Smooth muscle cell (in vitro differentiated cells): Measurements from ENCODE around the gene FAM168B. TPM values are rescaled to one million over a fixed set of nuclear protein-coding genes. Genes with fewer than 3 reads are reported as not detected.

ENCODE experiments used
- DNase-seq: peaks from one replicate; lab custom pipeline; 2025; ENCODE audit not compliant: unreplicated experiment; lab: John Stamatoyannopoulos, UW
- H2AFZ ChIP-seq: fragments of 200-600 bp; sonication (generic); 2 replicates; pipeline ENCODE4 v1.6.0; 2016; ENCODE audit warnings: antibody characterized with exemption, low read depth, mild to moderate bottlenecking
- H3F3A ChIP-seq: fragments of 200-600 bp; sonication (generic); 2 replicates; pipeline ENCODE4 v1.6.0; 2017; ENCODE audit warnings: antibody characterized with exemption, low read depth
- H3K27ac ChIP-seq: fragments of 200-600 bp; sonication (generic); 2 replicates; pipeline ENCODE4 v1.5.1; 2016; ENCODE audit warnings: low read depth, mild to moderate bottlenecking
- H3K27me3 ChIP-seq: fragments of 200-600 bp; sonication (generic); 2 replicates; pipeline ENCODE4 v1.6.1; 2016; ENCODE audit warnings: low read depth, mild to moderate bottlenecking
- H3K36me3 ChIP-seq: fragments of 200-600 bp; sonication (generic); 2 replicates; pipeline ENCODE4 v1.5.1; 2016; ENCODE audit warnings: low read depth
- H3K4me1 ChIP-seq: fragments of 200-600 bp; sonication (generic); 2 replicates; pipeline ENCODE4 v1.5.1; 2016; ENCODE audit warnings: low read depth
- H3K4me2 ChIP-seq: fragments of 200-600 bp; sonication (generic); 2 replicates; pipeline ENCODE4 v1.6.0; 2016; ENCODE audit warnings: mild to moderate bottlenecking
- H3K4me3 ChIP-seq: fragments of 200-600 bp; sonication (generic); 2 replicates; pipeline ENCODE4 v1.5.1; 2016; ENCODE audit warnings: mild to moderate bottlenecking
- H3K79me2 ChIP-seq: fragments of 200-600 bp; sonication (generic); 2 replicates; pipeline ENCODE4 v1.6.0; 2016; ENCODE audit warnings: low read depth, mild to moderate bottlenecking
- H3K9ac ChIP-seq: fragments of 200-600 bp; sonication (generic); 2 replicates; pipeline ENCODE4 v1.6.0; 2016; ENCODE audit warnings: low read depth
- H3K9me3 ChIP-seq: fragments of 200-600 bp; sonication (generic); replicated peaks from 2 replicates; pipeline ENCODE4 v1.5.1; 2016; ENCODE audit warnings: low read depth
- H4K20me1 ChIP-seq: fragments of 200-600 bp; sonication (generic); 2 replicates; pipeline ENCODE4 v1.6.0; 2016; ENCODE audit warnings: low read depth
- CTCF ChIP-seq: fragments of 200-600 bp; sonication (generic); IDR thresholded peaks from 2 replicates; pipeline ENCODE4 v1.5.1; 2017; ENCODE audit warnings: borderline replicate concordance, mild to moderate bottlenecking, antibody characterized with exemption; ENCODE audit not compliant: insufficient read depth, poor library complexity, severe bottlenecking
- WGBS: methylation state at CpG from one replicate; pipeline ENCODE4 v1.1.7; 2016; ENCODE audit warnings: low lambda C conversion rate; 5-methylcytosine and 5-hydroxymethylcytosine counted together
- polyA plus RNA-seq: library from polyadenylated mRNA; unstranded; fragments of >200 nt; fragmentation: Nextera tagmentation; extraction: Ambion mirVana; gene quantifications from 2 replicates; pipeline ENCODE4 v1.2.1, GENCODE V29; 2016
- total RNA-seq: library from RNA; depleted of rRNA; stranded (reverse); fragments of >200 nt; gene quantifications from 2 replicates; pipeline ENCODE4 v1.2.3, GENCODE V29; 2014

Gene FAM168B
- total and polyA plus RNA-seq, 2 experiments from 2014 or later, result 46.6 to 113 TPM

- Histone ChIP-seq H3K36me3 (no peaks in the 10 kb centered on the region), H3K27ac (no peak overlapping the region), H2AFZ (no peak overlapping the region), H3K4me1 (no peaks in the 10 kb centered on the region), H3K4me3 (no peak overlapping the region), H3K9me3 (no peaks in the 10 kb centered on the region), H3K79me2 (no peaks in the 10 kb centered on the region), H3K27me3 (no peaks in the 10 kb centered on the region), H3K9ac (no peak overlapping the region), H3K4me2 (no peak overlapping the region), H4K20me1 (no peaks in the 10 kb centered on the region), H3F3A (no peaks in the 10 kb centered on the region)
- TF ChIP-seq CTCF, result no peak
- 50% methylated on average over 1 of the region's 1 CpG for WGBS
- DNase-seq, result no peak
These were observed 70.5 kb downstream of the FAM168B start for GRCh38 chr2:131022731-131023130.

GRCh38 chr2:131016826-131017741 lies 76.2 kb downstream of the FAM168B start:
- peak overlapping the region; percentile 47 for H3K4me2 ChIP-seq
- no peaks in the 10 kb centered on the region for H3F3A ChIP-seq
- H3K79me2 ChIP-seq, result no peaks in the 10 kb centered on the region
- peaks cover 8% of the 10 kb centered on the region for H3K4me1 ChIP-seq
- peak overlapping the region; percentile 51 for H3K27ac ChIP-seq
- H3K27me3 ChIP-seq, result no peaks in the 10 kb centered on the region
- H4K20me1 ChIP-seq, result no peaks in the 10 kb centered on the region
- H3K4me3 ChIP-seq, result no peak overlapping the region
- no peak overlapping the region for H2AFZ ChIP-seq
- DNase-seq, result no peak
- H3K9ac ChIP-seq, result peak overlapping the region; percentile 3
- H3K36me3 ChIP-seq, result no peaks in the 10 kb centered on the region
- WGBS, result 54% methylated on average over 8 of the region's 8 CpGs
- H3K9me3 ChIP-seq, result no peaks in the 10 kb centered on the region
- no peak for TF ChIP-seq CTCF

- Histone ChIP-seq H3K27me3 (no peaks in the 10 kb centered on the region), H3K9ac (no peak overlapping the region), H3K4me2 (no peak overlapping the region), H3F3A (no peaks in the 10 kb centered on the region), H3K9me3 (no peaks in the 10 kb centered on the region), H3K79me2 (no peaks in the 10 kb centered on the region), H3K36me3 (no peaks in the 10 kb centered on the region), H2AFZ (no peak overlapping the region), H3K4me1 (peaks cover 8% of the 10 kb centered on the region), H3K27ac (no peak overlapping the region), H3K4me3 (no peak overlapping the region), H4K20me1 (no peaks in the 10 kb centered on the region)
- no peak for TF ChIP-seq CTCF
- no peak for DNase-seq
- 94% methylated on average over 11 of the region's 11 CpGs for WGBS
These were observed 77.5 kb downstream of the FAM168B start for GRCh38 chr2:131015764-131016163.

GRCh38 chr2:131014141-131014540 lies 79.1 kb downstream of the FAM168B start:
- no peak for DNase-seq
- H3K4me1 ChIP-seq, result peaks cover 8% of the 10 kb centered on the region
- no peak overlapping the region for H3K4me3 ChIP-seq
- no peaks in the 10 kb centered on the region for H3K36me3 ChIP-seq
- TF ChIP-seq CTCF, result no peak
- no peak overlapping the region for H3K4me2 ChIP-seq
- H3K27me3 ChIP-seq, result no peaks in the 10 kb centered on the region
- no peaks in the 10 kb centered on the region for H3F3A ChIP-seq
- no peaks in the 10 kb centered on the region for H3K79me2 ChIP-seq
- H4K20me1 ChIP-seq, result no peaks in the 10 kb centered on the region
- H3K9ac ChIP-seq, result no peak overlapping the region
- no peak overlapping the region for H3K27ac ChIP-seq
- no peak overlapping the region for H2AFZ ChIP-seq
- H3K9me3 ChIP-seq, result no peaks in the 10 kb centered on the region
